ENCODE results near the gene NCAM1. TPM values are rescaled to one million over a fixed set of nuclear protein-coding genes. Genes with fewer than 3 reads are reported as not detected.

The NCAM1 gene
- total RNA-seq, 2 experiments from 2014 or later: 0.34 TPM; not detected in 1

DNA sequence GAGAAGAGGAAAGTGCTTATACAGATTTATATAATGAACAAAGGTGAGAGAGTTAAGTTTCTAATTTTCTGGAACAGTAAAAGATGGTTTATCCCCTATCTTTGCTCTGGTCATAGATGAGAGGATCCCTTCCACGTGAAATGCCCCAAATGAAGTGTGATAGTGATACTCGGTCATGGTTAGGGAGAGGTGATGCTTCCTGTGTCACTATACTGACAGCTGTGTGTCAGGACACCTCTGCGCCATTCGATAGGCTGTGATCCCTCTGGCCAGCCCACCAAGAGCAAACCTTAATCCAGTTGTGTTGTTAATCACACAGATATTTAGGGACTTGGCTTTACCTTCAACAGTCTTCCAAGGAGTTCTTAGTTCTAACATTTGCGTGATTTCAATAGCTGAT is 57.7 kb downstream of the NCAM1 start:
- H3K27me3 ChIP-seq (ENCODE audit: control insufficient read depth in 1 of 2, insufficient read depth in 2 of 2, low read length in 2 of 2): no peaks in the 10 kb centered on the region
- Mint-ChIP-seq H3K27me3 (peaks cover 14% of the 10 kb centered on the region), H3K4me3 (no peak overlapping the region), H3K4me1 (ENCODE audit: low read depth) (no peaks in the 10 kb centered on the region), H3K27ac (no peak overlapping the region), H3K9me3 (peaks cover 3% of the 10 kb centered on the region), H3K36me3 (ENCODE audit: low read depth) (no peaks in the 10 kb centered on the region)
- H3K27ac ChIP-seq (ENCODE audit: low read depth in 1 of 2, low read length in 2 of 2): no peak overlapping the region
- CTCF ChIA-PET: no interaction called here
- no peaks in the 10 kb centered on the region for H3K36me3 ChIP-seq (ENCODE audit: insufficient read depth, low read length)
- intact Hi-C loops (cut with DNase I, micrococcal nuclease): no loop called here
- H3K4me1 ChIP-seq (ENCODE audit: insufficient read depth, low read length): no peaks in the 10 kb centered on the region
- H3K4me3 ChIP-seq (ENCODE audit: low read length): no peak overlapping the region
- DNase-seq: no peak
- TF ChIP-seq, protein P1, sequence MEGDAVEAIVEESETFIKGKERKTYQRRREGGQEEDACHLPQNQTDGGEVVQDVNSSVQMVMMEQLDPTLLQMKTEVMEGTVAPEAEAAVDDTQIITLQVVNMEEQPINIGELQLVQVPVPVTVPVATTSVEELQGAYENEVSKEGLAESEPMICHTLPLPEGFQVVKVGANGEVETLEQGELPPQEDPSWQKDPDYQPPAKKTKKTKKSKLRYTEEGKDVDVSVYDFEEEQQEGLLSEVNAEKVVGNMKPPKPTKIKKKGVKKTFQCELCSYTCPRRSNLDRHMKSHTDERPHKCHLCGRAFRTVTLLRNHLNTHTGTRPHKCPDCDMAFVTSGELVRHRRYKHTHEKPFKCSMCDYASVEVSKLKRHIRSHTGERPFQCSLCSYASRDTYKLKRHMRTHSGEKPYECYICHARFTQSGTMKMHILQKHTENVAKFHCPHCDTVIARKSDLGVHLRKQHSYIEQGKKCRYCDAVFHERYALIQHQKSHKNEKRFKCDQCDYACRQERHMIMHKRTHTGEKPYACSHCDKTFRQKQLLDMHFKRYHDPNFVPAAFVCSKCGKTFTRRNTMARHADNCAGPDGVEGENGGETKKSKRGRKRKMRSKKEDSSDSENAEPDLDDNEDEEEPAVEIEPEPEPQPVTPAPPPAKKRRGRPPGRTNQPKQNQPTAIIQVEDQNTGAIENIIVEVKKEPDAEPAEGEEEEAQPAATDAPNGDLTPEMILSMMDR (IDR thresholded peaks at IDR 0.05): no peak
- no peak for ATAC-seq (ENCODE audit: poor library complexity)
- POLR2A ChIA-PET: no interaction called here
- H3K9me3 ChIP-seq (ENCODE audit: control insufficient read depth in 1 of 2, insufficient read depth in 1 of 2, low read length in 2 of 2): no peaks in the 10 kb centered on the region

DNA sequence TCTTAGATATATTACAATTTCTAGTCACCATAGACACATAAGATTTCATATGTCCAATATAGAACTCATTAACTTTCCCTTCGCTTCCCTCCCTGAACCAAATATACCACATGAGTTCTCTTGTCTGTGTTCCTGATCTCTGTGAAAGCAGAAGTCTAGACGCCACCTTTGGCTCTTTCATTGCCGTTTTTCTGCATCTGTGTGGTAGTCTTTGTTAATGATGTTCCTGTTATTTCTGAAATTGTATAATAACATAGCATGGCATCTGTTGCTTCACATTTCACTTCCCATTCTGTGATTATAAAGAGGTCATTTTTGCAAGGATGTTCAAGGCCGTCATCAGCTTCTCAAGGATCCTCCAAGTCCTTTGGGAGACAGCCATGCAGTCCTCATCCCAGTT is 58.5 kb downstream of the NCAM1 start:
- TF ChIP-seq, protein P1 (IDR thresholded peaks at IDR 0.05): no peak
- Histone ChIP-seq H3K36me3 (ENCODE audit: insufficient read depth, low read length) (no peaks in the 10 kb centered on the region), H3K4me3 (ENCODE audit: low read length) (no peak overlapping the region), H3K27me3 (ENCODE audit: control insufficient read depth in 1 of 2, insufficient read depth in 2 of 2, low read length in 2 of 2) (no peaks in the 10 kb centered on the region), H3K27ac (ENCODE audit: low read depth in 1 of 2, low read length in 2 of 2) (no peak overlapping the region), H3K4me1 (ENCODE audit: insufficient read depth, low read length) (no peaks in the 10 kb centered on the region), H3K9me3 (ENCODE audit: control insufficient read depth in 1 of 2, insufficient read depth in 1 of 2, low read length in 2 of 2) (no peaks in the 10 kb centered on the region)
- H3K36me3 Mint-ChIP-seq (ENCODE audit: low read depth): no peaks in the 10 kb centered on the region
- POLR2A ChIA-PET: no interaction called here
- CTCF ChIA-PET: no interaction called here
- no peak overlapping the region for H3K27ac Mint-ChIP-seq
- H3K4me3 Mint-ChIP-seq: no peak overlapping the region
- no peaks in the 10 kb centered on the region for H3K4me1 Mint-ChIP-seq (ENCODE audit: low read depth)
- intact Hi-C loops (cut with DNase I, micrococcal nuclease): no loop called here
- no peak for ATAC-seq (ENCODE audit: poor library complexity)
- peak in 2 of 14 experiments; percentile 15 for DNase-seq
- H3K27me3 Mint-ChIP-seq: peaks cover 14% of the 10 kb centered on the region
- peaks cover 3% of the 10 kb centered on the region for H3K9me3 Mint-ChIP-seq

- H3K4me1 Mint-ChIP-seq (ENCODE audit: low read depth): no peaks in the 10 kb centered on the region
- no peak for DNase-seq
- H3K27me3 Mint-ChIP-seq: peaks cover 21% of the 10 kb centered on the region
- no peak overlapping the region for H3K27ac Mint-ChIP-seq
- Histone ChIP-seq H3K27ac (ENCODE audit: low read depth in 1 of 2, low read length in 2 of 2) (no peak overlapping the region), H3K4me1 (ENCODE audit: insufficient read depth, low read length) (no peaks in the 10 kb centered on the region), H3K27me3 (ENCODE audit: control insufficient read depth in 1 of 2, insufficient read depth in 2 of 2, low read length in 2 of 2) (no peaks in the 10 kb centered on the region), H3K4me3 (ENCODE audit: low read length) (no peak overlapping the region), H3K36me3 (ENCODE audit: insufficient read depth, low read length) (no peaks in the 10 kb centered on the region), H3K9me3 (ENCODE audit: control insufficient read depth in 1 of 2, insufficient read depth in 1 of 2, low read length in 2 of 2) (no peaks in the 10 kb centered on the region)
- POLR2A ChIA-PET: no interaction called here
- no peak for ATAC-seq (ENCODE audit: poor library complexity)
- peaks cover 3% of the 10 kb centered on the region for H3K9me3 Mint-ChIP-seq
- intact Hi-C loops (cut with DNase I, micrococcal nuclease): no loop called here
- no peak overlapping the region for H3K4me3 Mint-ChIP-seq
- CTCF ChIA-PET: no interaction called here
- TF ChIP-seq, protein P1 (IDR thresholded peaks at IDR 0.05): no peak
- no peaks in the 10 kb centered on the region for H3K36me3 Mint-ChIP-seq (ENCODE audit: low read depth)
Observed at GRCh38 chr11:113021111-113021510, 59.9 kb downstream of the NCAM1 start.
